ENCODE measurements around the gene NBPF9.
"Not testable (repeated sequence)": the region's sequence is repeated elsewhere in the genome, so short reads cannot be mapped to it uniquely, and the experiment has no call there.

NBPF9 gene

DNA sequence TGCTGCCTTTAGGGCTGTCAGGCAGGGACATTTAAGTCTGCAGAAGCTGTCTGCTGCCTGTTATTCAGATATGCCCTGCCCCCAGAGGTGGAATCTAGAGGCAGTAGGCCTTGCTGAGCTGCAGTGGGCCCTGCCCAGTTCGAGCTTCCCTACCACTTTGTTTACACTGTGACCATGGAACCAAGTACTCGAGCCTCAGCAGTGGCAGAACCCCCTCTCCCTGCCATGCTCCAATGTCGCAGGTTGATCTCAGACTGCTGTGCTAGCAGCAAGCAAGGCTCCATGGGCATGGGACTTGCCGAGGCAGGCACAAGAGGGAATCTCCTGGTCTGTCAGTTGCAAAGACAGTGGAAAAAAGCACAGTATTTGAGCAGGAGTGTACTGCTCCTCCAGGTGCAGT is 60.3 kb downstream of the NBPF9 start:
- H3K36me3 Mint-ChIP-seq (ENCODE audit: low read depth); H3K27me3 Mint-ChIP-seq (ENCODE audit: low read depth); H3K9me3 Mint-ChIP-seq; H3K4me3 Mint-ChIP-seq; H3K27ac Mint-ChIP-seq; H3K4me1 Mint-ChIP-seq: not testable (repeated sequence)

DNA sequence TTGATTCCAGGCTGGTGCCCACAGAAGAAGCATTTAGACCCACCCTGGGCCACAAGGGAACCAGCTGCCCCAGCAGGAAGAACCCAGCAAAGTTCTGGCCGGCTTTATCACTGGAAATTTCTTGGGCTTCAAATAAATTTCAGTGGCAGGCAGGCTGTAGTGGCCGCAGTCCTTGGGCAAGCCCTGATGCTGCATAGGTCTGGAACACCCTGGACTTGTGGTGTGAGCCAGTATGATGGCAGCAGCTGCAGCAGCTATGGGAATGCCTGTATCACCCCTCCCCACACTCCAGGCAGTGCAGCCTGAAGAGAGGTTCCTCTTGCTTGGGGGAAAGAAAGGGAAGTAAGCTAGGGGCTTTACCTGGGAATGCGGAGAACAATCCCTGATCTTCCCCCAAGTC is 69.4 kb downstream of the NBPF9 start:
- not testable (repeated sequence) for H3K4me3 Mint-ChIP-seq; H3K27me3 Mint-ChIP-seq (ENCODE audit: low read depth); H3K9me3 Mint-ChIP-seq; H3K27ac Mint-ChIP-seq; H3K4me1 Mint-ChIP-seq; H3K36me3 Mint-ChIP-seq (ENCODE audit: low read depth)

DNA sequence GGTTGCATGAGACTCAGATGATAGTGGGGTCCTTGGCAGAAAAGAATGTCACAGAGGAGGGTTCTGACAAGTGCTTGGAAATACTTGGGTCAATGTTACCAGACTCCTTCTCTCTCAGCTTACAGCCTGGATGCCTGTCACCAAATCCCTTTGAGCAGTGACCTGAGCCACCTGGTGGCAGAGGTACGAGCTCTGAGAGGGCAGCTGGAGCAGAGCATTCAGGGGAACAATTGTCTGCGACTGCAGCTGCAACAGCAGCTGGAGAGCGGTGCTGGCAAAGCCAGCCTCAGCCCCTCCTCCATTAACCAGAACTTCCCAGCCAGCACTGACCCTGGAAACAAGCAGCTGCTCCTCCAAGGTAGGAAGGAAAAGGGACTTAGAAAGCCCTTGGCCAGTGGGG is 79.0 kb downstream of the NBPF9 start:
- H3K4me1 Mint-ChIP-seq; H3K36me3 Mint-ChIP-seq (ENCODE audit: low read depth); H3K27ac Mint-ChIP-seq; H3K27me3 Mint-ChIP-seq (ENCODE audit: low read depth); H3K4me3 Mint-ChIP-seq; H3K9me3 Mint-ChIP-seq: not testable (repeated sequence)

DNA sequence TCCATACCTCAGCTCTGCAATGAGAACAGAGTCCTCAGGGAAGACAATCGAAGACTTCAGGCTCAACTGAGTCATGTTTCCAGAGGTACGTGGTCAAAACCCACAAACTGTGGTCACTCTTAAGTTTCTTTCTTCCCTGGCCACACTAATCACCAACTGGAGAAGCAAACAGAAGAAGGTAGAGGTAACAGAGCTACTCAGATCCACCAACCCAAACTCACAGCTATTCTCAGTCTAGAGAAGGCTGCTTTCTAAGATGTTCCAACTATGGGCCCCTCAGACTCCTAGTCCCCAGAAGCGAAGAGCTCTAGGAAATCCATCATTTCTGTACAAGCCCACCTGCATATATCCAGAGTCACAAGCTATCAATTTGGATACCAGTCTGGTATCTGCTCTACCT is 84.8 kb downstream of the NBPF9 start:
- not testable (repeated sequence) for H3K27me3 Mint-ChIP-seq (ENCODE audit: low read depth); H3K27ac Mint-ChIP-seq; H3K9me3 Mint-ChIP-seq; H3K4me3 Mint-ChIP-seq; H3K4me1 Mint-ChIP-seq; H3K36me3 Mint-ChIP-seq (ENCODE audit: low read depth)

DNA sequence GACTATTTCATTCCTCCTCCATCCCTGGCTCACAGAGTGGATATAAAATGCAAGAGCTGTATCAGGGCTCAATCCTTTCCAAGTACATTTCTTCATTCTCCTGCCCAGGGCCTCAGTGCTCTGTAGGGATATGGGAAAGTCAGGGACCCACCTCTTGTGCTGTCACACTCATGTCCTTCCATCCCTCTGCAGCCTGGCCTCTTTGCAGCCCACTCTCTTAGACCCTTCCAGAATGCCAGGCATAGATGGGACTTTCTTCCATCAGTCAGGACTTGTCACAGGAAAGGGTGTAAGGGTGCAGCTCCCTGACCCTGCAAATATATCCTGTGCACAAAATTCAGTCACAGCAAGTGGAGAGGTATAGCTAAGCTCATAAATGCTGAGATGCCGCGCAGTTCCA is 86.7 kb downstream of the NBPF9 start:
- H3K4me3 Mint-ChIP-seq; H3K36me3 Mint-ChIP-seq (ENCODE audit: low read depth); H3K27me3 Mint-ChIP-seq (ENCODE audit: low read depth); H3K9me3 Mint-ChIP-seq; H3K4me1 Mint-ChIP-seq; H3K27ac Mint-ChIP-seq: not testable (repeated sequence)

DNA sequence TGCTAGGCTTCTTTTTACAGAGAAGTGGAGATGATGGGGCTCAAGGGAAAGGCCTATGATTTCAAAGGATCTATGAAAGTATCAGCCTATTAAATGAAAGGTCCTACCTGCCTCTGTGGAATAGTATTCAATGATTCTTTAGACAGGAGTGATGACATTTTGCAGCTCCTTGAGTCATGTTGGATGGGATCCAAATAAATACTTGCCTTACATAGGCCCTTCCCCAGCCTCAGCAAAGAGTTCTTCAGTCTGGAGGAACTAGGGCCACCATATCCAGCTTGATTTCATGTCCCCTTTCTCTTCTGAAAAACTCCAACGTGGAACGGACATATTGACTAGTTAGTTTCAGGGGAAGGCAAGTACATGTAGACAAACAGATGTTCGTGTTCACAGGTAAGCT is 87.8 kb downstream of the NBPF9 start:
- not testable (repeated sequence) for H3K27me3 Mint-ChIP-seq (ENCODE audit: low read depth); H3K27ac Mint-ChIP-seq; H3K4me3 Mint-ChIP-seq; H3K4me1 Mint-ChIP-seq; H3K9me3 Mint-ChIP-seq; H3K36me3 Mint-ChIP-seq (ENCODE audit: low read depth)

DNA sequence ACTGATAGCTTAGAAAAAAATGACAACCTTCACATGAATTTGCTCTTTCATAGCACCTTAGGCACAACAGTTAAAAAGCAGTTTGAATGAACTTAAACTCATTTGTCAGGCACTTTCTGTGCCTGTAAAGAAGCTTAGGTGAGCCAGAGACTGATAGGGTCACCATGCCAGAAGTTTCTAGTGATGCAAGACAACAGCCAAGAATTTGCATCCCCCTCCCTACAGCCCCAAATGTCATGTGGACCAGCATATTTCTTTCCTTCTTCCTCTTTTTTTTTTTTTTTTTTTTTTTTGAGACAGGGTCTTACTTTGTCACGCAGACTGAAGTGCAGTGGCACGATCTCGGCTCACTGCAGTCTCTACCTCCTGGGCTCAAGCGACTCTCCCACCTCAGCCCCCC is 89.8 kb downstream of the NBPF9 start:
- not testable (repeated sequence) for H3K36me3 Mint-ChIP-seq (ENCODE audit: low read depth); H3K9me3 Mint-ChIP-seq; H3K4me3 Mint-ChIP-seq; H3K27me3 Mint-ChIP-seq (ENCODE audit: low read depth); H3K4me1 Mint-ChIP-seq; H3K27ac Mint-ChIP-seq

DNA sequence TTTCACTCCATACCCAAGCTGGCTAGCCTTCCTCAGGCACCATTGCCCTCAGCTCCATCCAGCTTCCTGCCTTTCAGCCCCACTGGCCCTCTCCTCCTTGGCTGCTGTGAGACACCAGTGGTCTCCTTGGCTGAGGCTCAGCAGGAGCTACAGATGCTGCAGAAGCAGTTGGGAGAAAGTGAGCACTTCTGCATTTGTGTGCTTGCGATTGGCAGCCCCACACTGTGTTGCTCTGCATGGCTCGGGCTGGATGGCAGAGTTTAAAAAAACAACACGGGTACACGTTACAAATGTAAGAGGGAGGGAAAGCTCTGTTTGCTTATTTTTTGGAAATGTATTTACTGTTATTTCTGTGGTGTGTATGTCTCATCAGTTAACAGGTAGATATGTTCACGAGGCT is 90.8 kb downstream of the NBPF9 start:
- not testable (repeated sequence) for H3K4me3 Mint-ChIP-seq; H3K27me3 Mint-ChIP-seq (ENCODE audit: low read depth); H3K9me3 Mint-ChIP-seq; H3K27ac Mint-ChIP-seq; H3K4me1 Mint-ChIP-seq; H3K36me3 Mint-ChIP-seq (ENCODE audit: low read depth)

DNA sequence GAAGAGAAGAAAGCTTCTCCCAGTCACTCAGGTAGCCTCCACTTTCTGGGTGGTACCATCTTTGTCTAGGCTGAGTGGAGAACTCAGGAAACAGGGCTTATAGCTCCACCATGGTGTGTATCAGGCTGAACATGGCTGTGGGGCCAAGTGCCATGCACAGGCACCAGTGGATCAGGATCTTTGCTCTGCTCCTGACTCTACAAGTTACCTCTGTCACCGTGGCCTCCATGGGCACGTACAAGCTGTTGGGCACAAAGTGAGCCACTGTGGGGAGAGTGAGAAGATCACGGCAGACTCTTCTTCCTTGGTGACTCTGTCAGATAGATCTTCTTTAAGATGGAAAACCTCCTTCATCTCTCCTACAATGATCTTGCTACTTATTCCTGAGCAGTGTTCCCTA is 93.6 kb downstream of the NBPF9 start:
- not testable (repeated sequence) for H3K4me1 Mint-ChIP-seq; H3K27me3 Mint-ChIP-seq (ENCODE audit: low read depth); H3K9me3 Mint-ChIP-seq; H3K4me3 Mint-ChIP-seq; H3K36me3 Mint-ChIP-seq (ENCODE audit: low read depth); H3K27ac Mint-ChIP-seq

DNA sequence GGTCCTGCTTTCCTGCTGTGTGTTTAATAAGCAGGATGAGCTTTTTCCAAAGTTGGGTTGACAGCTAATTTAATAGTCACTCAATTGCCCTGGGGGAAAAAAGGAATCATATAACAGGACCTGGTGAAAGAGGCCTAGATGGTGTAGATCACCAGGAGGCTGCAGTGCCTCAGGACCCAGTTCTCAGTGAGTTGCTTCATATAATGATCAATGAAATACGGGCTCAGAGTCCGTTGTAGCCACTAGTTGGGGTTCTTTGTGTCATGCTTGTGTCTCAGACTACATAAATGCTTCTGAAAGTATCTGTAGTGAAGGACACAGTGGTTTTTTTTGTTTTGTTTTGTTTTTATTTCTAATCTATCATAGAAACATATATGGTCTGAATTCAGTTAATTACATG is 94.6 kb downstream of the NBPF9 start:
- H3K4me3 Mint-ChIP-seq; H3K9me3 Mint-ChIP-seq; H3K4me1 Mint-ChIP-seq; H3K36me3 Mint-ChIP-seq (ENCODE audit: low read depth); H3K27me3 Mint-ChIP-seq (ENCODE audit: low read depth); H3K27ac Mint-ChIP-seq: not testable (repeated sequence)

DNA sequence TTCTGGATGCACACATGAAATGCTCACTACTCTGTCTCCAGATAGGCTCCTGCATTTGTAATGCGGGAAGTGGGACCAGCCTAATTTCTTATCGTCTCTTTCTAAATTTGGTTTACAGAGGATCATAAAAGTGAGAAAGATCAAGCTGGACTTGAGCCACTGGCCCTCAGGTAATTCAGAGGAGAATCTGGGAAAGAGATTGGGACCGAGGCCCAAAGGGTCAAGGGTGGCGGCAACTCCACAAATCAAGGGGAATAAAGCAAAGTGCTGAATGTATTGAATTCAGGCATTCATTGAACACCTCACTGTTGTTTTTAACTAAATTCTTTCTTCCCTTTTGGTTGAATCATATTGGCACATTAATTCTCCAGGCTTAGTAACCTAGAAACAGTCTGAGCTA is 95.0 kb downstream of the NBPF9 start:
- not testable (repeated sequence) for H3K36me3 Mint-ChIP-seq (ENCODE audit: low read depth); H3K4me1 Mint-ChIP-seq; H3K9me3 Mint-ChIP-seq; H3K27me3 Mint-ChIP-seq (ENCODE audit: low read depth); H3K4me3 Mint-ChIP-seq; H3K27ac Mint-ChIP-seq
